GM19455 (cell line): ENCODE data around the gene LTF.

Source experiments
- ATAC-seq: cut with Tn5 transposase; IDR thresholded peaks from one replicate; pipeline ENCODE4 v1.9.1; 2021; ENCODE audit not compliant: unreplicated experiment

Gene LTF

DNA sequence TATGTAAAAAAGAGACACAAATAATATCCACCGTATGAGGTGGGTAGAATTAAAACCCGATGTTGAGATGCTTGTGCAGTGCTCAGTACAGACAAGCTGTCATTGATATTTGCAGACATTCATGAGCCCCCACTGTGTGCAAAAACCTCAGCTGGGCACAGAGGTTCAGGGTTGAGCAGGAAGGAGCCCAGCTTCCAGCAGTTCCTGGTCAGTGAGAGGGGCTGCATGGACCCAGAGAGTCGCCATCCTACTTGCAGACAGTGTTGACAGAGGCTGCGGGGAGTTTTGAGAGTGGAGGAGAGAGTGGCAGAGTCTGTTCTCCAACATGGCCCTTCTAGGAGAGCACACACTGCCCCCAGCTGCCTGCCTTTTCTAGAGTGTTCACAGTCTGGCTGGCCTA lies 6.1 kb upstream of the LTF start:
- ATAC-seq, result no peak

DNA sequence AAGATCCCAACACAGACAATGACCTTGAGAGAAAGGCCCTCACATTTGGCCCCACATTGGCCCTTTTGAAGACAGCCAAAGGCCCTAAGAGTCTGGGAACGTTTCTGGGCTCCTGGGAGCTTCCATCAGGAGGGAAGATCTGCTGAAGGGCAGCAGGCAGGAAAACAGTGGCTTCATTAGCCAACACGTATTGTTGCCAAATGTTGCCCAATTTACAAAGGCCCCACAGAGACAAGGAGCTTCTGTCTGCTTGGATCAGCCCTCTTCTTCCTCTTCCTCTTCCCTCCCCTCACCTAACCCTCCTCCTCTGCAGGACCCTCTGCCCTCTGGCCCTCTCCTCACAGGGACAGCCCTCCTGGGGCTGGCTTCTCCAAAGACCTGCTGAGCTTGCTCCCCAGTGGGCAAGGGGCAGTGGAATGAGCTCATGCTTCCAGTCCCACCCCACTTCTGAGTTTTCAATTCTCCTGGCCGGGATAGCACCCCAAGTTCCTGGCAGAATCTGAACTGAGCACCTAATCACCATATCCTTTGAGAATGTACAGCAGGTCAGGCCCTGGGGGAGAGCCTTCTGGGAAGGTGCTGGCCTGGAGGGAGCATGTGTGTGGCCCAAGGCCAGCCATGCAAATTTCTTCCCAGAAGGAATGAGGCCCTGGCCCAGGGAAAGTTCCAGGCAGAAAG lies 5.1 kb upstream of the LTF start:
- ATAC-seq, result no peak

- no peak for ATAC-seq
Observed at GRCh38 chr3:46468753-46469600, 4.3 kb upstream of the LTF start.

DNA sequence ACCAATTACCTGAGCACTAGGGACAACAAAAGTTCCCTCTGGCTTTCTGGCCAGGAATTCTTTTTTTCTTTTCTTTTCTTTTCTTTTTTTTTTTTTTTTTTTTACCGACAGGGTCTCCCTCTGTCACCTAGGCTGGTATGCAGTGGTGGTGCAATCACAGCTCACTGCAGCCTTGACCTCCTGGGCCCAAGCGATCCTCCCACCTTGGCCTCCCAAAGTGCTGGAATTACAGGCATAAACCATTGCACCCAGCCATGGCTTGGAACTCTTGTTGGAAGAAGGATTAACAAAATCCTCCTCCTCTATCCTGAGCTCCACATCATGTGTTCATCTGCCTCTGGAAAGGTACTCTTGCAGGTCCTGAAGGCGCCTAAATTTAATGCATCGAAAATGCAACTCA lies 2.9 kb upstream of the LTF start:
- no peak for ATAC-seq

- no peak for ATAC-seq
Observed at GRCh38 chr3:46466871-46467403, 2.2 kb upstream of the LTF start.

GRCh38 chr3:46466273-46466672 lies 1.6 kb upstream of the LTF start:
- no peak for ATAC-seq

DNA sequence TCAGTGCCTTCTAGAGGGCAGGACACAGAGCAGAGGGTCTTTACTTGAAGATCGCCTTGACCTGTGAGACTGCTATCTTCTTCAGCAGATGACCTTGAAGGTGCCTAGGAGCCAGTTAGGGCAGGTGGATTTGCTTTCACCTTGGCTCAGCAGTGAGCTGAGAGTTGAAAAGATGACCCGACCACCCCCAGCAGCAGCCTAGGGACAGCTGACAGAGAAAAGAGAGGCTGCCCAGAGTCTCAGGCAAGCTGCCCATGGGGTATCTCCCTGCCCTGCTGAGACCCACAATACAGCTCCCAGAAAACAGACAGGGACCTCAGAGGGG lies 453 bp upstream of the LTF start:
- ATAC-seq, result no peak

- ATAC-seq, result no peak
Observed at GRCh38 chr3:46463868-46464241, 850 bp downstream of the LTF start.

DNA sequence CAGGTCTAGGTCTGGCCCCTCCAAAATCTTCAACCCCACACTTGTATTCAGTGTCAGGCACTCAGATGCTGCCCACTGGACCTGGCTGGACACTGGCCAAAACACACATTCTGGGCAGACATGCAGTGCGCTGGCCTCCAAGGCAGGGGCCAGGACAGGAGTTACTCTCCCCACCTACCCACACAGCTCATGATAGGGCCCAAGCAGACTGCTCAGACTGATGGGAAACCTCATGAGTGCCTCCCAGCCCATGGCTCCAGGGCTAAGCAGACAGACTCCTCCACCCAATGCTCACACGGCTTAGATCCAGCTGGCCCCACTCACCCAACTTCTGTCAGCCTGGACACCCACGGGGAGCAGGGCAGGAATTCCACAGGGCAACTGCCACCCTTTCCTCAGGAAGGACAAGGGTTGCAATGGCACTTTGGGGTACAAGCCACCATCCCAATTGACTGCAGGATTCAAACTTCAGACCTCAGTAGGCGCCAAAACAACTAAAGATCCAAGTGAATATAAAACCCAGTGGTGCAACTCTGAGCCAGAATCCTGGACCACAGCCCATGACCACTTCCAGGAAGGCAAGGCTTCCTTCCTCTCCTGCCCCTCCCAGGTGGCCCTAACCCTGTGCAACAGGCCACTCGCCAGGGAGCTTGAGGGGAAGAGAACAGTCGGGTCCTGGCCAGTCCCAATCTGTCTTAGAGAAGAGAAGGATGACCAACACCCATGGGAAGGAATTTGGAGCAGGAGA lies 1.4 kb downstream of the LTF start:
- ATAC-seq, result no peak

DNA sequence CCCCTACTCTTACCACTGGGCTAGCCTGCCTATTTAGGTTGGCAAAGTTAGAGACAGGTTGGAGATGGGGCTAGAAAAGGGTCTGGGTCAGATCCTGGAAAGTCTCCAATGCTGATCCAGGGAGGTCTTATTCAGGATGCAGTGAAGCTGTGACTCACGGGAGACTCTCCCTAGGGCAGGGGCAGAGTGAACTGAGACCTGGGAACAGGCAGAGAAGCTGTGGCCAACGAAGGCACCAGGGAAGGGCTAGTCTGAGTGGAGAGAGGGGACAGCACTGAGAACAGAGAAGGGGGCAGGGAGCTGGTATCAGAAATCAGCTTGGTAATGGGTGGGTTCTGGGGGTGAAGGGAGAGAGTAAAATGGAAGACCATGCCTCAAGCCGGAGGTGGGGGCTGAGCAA lies 2.2 kb downstream of the LTF start:
- ATAC-seq, result no peak

- ATAC-seq, result no peak
Observed at GRCh38 chr3:46462111-46462510, 2.6 kb downstream of the LTF start.

DNA sequence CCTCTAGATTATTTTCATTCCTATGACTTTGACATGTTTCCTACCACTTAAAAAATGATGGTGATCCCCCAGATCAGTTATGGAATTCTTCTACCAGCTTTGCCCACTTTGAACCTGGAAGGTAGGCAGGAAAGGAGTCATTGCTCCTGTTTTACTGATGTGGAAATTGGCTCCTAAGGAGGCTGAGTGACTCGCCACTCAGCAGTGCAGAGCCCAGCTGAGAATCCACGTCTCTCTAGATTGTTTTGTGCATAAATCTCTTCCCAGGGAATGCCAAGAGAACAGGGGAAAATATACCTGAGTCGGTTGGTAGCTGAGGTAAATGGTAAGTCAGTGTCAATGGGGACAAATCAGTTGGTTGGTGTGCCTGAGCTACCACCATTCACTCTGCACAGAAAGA lies 4.7 kb downstream of the LTF start:
- no peak for ATAC-seq

DNA sequence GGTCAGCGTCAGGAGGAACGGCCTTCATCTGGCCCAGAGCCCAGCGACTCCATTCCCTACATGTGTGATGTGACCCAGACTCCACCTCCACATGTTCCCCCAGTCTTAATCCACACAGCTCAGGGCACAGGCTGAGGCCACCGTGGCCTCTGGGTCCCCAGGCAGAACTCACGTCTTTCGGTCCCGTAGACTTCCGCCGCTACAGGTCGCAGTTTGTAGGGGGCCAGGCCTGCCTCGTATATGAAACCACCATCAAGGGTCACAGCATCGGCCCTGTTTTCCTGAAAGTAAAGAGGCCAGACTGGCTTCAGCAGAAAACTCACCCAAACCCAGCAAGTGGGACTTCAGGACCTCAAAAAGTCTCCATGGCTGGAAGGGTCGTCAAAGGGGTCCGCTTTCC lies 8.6 kb downstream of the LTF start:
- ATAC-seq, result no peak

- no peak for ATAC-seq
Observed at GRCh38 chr3:46455231-46456115, 9.2 kb downstream of the LTF start.

- ATAC-seq, result no peak
Observed at GRCh38 chr3:46454606-46455005, 10.1 kb downstream of the LTF start.

- ATAC-seq, result no peak
Observed at GRCh38 chr3:46454209-46454595, 10.5 kb downstream of the LTF start.

DNA sequence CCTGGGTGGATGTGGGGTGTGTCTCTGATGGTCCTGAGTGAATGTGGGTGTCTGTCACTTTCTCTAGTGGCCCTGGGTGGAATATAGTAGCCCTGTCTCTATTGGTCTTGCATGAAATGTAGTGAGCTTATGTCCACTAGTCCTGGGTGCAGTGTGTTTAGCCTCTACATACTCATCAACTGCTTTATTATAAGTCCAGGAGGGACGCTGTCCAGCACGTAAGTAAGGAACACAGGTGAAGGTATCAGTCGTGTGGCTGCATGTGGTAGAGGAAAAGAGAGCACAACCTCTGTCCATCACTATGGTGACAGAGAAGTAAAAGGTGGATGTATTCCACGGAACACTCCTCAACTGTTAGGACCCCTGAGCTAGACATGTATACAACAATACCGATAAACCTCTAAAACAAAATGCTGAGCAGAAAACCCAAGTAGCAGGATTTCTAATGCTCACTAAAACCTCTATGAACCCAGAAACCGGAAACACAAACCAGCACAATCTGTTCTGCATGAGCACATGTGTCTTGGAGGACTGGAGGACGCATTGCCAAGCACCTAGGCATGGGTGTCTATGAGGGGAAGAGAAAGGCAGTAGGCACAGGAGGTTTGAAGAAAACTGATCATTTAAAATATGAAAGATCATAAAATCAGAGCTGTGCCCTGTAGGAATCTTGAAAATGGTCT lies 11.0 kb downstream of the LTF start:
- ATAC-seq, result no peak

DNA sequence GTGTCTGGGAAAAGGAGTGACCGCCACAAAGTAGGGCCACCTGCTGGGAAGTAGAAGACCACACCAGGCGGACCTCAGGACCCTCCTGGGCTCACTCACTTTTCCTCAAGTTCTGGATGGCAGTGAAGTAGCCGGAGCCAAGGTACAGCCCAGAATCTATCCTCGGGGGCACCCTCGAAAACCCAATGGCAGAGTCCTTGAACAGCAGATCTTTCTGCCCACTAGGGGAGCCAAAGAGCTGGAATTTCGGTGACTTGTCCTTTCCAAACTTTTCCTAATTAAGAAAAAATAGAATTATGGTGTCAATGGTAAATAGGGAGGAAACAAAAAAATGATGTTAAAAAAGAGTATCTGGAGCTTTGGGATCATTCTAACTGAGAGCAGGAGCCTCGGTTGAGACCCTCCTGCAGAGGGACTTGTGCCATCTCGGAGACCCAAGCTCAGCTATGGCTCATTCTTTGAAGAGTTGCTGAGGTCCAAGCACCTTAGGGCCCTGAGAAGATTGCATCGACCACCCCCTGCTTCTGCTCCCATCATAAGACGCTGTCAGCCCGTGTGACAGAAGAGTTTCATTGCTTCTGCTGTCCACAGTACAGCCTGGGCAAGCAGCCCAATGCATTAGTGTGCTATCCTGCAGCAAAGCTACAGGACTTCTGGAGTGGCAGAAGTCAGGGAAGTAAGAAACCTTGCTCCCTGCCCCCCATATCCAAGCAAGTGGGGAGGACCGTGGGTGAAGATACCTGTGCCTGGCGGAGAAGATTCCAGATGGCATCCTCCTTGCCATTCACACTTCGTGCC lies 14.8 kb downstream of the LTF start:
- ATAC-seq, result no peak

- ATAC-seq, result no peak
Observed at GRCh38 chr3:46448721-46449120, 16.0 kb downstream of the LTF start.
